CD14-positive monocyte (primary cell): ENCODE measurements around the gene AGPAT2. TPM values are rescaled to one million over a fixed set of nuclear protein-coding genes. Genes with fewer than 3 reads are reported as not detected.

Experiments used
- DNase-seq, 3 donors: peaks; one replicate each; pipeline ENCODE4 v3.0.0-alpha.2; 2011 to 2022
- H2AFZ ChIP-seq: 2 replicates; pipeline ENCODE4 v1.6.0; 2012; ENCODE audit warnings: mild to moderate bottlenecking, low read depth, low read length, inconsistent platforms; ENCODE audit not compliant: insufficient read depth, poor library complexity, severe bottlenecking
- H3K27ac ChIP-seq, 2 donors: 1 replicate in 1 of 2; 2 replicates in 1 of 2; pipeline ENCODE4 v1.5.1; 2012 to 2013; ENCODE audit warnings: low read length in 2 of 2, control low read depth in 1 of 2, inconsistent platforms in 1 of 2, low read depth in 1 of 2, mild to moderate bottlenecking in 1 of 2
- H3K27me3 ChIP-seq, 2 donors: one replicate each; pipeline versions ENCODE4 v1.6.0 to v1.6.1; 2011 to 2013; ENCODE audit warnings: low read length in 2 of 2; ENCODE audit not compliant: control insufficient read depth in 2 of 2, insufficient read depth in 2 of 2
- H3K36me3 ChIP-seq, 2 donors: replicated peaks in 1 of 2; 1 replicate in 1 of 2; 2 replicates in 1 of 2; pipeline versions ENCODE4 v1.5.1 to v1.6.1; 2012 to 2013; ENCODE audit warnings: low read length in 2 of 2, control low read depth in 1 of 2, inconsistent platforms in 1 of 2, mild to moderate bottlenecking in 1 of 2; ENCODE audit not compliant: insufficient read depth in 2 of 2, control insufficient read depth in 1 of 2
- H3K4me1 ChIP-seq, 2 donors: 1 replicate in 1 of 2; 2 replicates in 1 of 2; pipeline versions ENCODE4 v1.5.1 to v1.6.1; 2012 to 2013; ENCODE audit warnings: low read length in 2 of 2, control low read depth in 1 of 2, inconsistent platforms in 1 of 2, mild to moderate bottlenecking in 1 of 2, moderate library complexity in 1 of 2; ENCODE audit not compliant: insufficient read depth in 2 of 2, control insufficient read depth in 1 of 2
- H3K4me2 ChIP-seq: replicated peaks from 2 replicates; pipeline ENCODE3; 2012; ENCODE audit warnings: low read length, moderate library complexity, mild to moderate bottlenecking; ENCODE audit not compliant: poor library complexity, severe bottlenecking; ENCODE audit errors: extremely low read depth
- H3K4me3 ChIP-seq, 3 experiments: fragments of 200-600 bp in 1 of 3; sonication (generic) in 1 of 3; replicated peaks in 1 of 3; 1 replicate in 2 of 3; 2 replicates in 1 of 3; pipeline ENCODE4 v1.5.1; 2011 to 2013; ENCODE audit warnings: low read length in 3 of 3, mild to moderate bottlenecking in 3 of 3, control low read depth in 2 of 3, low read depth in 2 of 3, inconsistent platforms in 1 of 3, moderate library complexity in 1 of 3
- H3K79me2 ChIP-seq: 2 replicates; pipeline ENCODE4 v1.6.0; 2012; ENCODE audit warnings: mild to moderate bottlenecking, control low read depth, inconsistent platforms, low read length, moderate library complexity; ENCODE audit not compliant: insufficient read depth
- H3K9ac ChIP-seq: 2 replicates; pipeline ENCODE4 v1.6.0; 2017; ENCODE audit warnings: low read length, mild to moderate bottlenecking; ENCODE audit not compliant: insufficient read depth, poor library complexity, severe bottlenecking
- H3K9me3 ChIP-seq, 2 donors: replicated peaks in 1 of 2; 1 replicate in 1 of 2; 2 replicates in 1 of 2; pipeline versions ENCODE4 v1.5.1 to v1.6.1; 2012 to 2013; ENCODE audit warnings: low read length in 2 of 2, control low read depth in 1 of 2; ENCODE audit not compliant: control insufficient read depth in 1 of 2, insufficient read depth in 1 of 2
- H4K20me1 ChIP-seq: 2 replicates; pipeline ENCODE4 v1.6.0; 2012; ENCODE audit warnings: mild to moderate bottlenecking, low read length, control low read depth, moderate library complexity; ENCODE audit not compliant: insufficient read depth
- H3K27ac Mint-ChIP-seq, 7 donors: one replicate each; pipeline ENCODE4 v1.8.0; 2020; ENCODE audit warnings: mild to moderate bottlenecking in 7 of 7, mixed read lengths in 7 of 7, moderate library complexity in 6 of 7, inconsistent platforms in 2 of 7
- H3K27me3 Mint-ChIP-seq, 3 donors: one replicate each; pipeline ENCODE4 v1.8.0; 2021 to 2022; ENCODE audit warnings: low read depth in 3 of 3, mild to moderate bottlenecking in 3 of 3, mixed read lengths in 3 of 3, moderate library complexity in 3 of 3, inconsistent platforms in 1 of 3
- H3K36me3 Mint-ChIP-seq, 2 donors: one replicate each; pipeline ENCODE4 v1.8.0; 2020; ENCODE audit warnings: mixed read lengths in 2 of 2, inconsistent platforms in 1 of 2, mild to moderate bottlenecking in 1 of 2
- H3K4me1 Mint-ChIP-seq: one replicate; pipeline ENCODE4 v1.8.0; 2020; ENCODE audit warnings: mild to moderate bottlenecking, mixed read lengths
- H3K4me3 Mint-ChIP-seq, 2 donors: one replicate each; pipeline ENCODE4 v1.8.0; 2020; ENCODE audit warnings: mild to moderate bottlenecking in 2 of 2, mixed read lengths in 2 of 2, moderate library complexity in 1 of 2
- H3K9me3 Mint-ChIP-seq, 7 donors: one replicate each; pipeline ENCODE4 v1.8.0; 2020 to 2022; ENCODE audit warnings: mixed read lengths in 7 of 7, mild to moderate bottlenecking in 6 of 7, moderate library complexity in 6 of 7, inconsistent platforms in 2 of 7
- WGBS: methylation state at CpG from one replicate; pipeline ENCODE4 v1.1.5; 2013; ENCODE audit warnings: missing lambda C conversion rate; ENCODE audit not compliant: insufficient coverage; 5-methylcytosine and 5-hydroxymethylcytosine counted together
- intact Hi-C, 2 donors: fragments of 100-400 bp; cut with micrococcal nuclease; formaldehyde crosslinking; loops; one replicate each; pipeline versions ENCODE4 v1.15.0 to v1.15.1; 2023
- polyA plus RNA-seq, 3 donors: library from polyadenylated mRNA; depleted of rRNA in 1 of 3; unstranded in 2 of 3; stranded (reverse) in 1 of 3; fragments of 300-500 nt in 2 of 3; fragments of >200 nt in 1 of 3; fragmentation: Illumina TruSeq in 2 of 3; gene quantifications; 1 replicate in 2 of 3; 2 replicates in 1 of 3; pipeline ENCODE4 v1.2.3, GENCODE V29; 2012 to 2021
- TF ChIP-seq, protein P1 (sequence below): fragments of 200-600 bp; IDR thresholded peaks from one replicate; pipeline ENCODE4 v1.8.0; 2022; ENCODE audit warnings: antibody characterized with exemption, mild to moderate bottlenecking

Gene AGPAT2
- polyA plus RNA-seq, 3 donors = 80.1 to 139 (median 116) TPM

DNA sequence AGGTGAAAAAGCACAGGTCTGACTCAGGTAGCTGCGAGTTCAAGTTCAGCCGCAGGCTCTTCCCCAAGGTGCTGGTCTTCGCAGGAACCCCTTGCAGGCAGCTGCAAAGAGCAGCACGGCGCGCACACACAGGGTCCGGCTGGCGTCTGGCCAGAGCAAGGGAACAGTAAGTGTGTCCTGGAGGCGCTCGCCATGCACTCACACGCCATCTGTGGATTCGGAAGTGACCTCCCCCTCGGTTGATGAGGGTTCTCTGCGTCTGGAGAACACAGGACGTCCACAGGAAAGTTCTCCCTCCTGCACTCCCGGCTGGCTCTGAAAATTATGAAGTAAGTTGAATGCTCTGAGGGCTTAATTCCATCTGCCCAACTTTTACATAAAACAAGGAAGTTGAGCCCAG is 38.5 kb downstream of the AGPAT2 start:
- no peaks in the 10 kb centered on the region for H4K20me1 ChIP-seq
- H3K27me3 ChIP-seq = peaks cover 0 to 24% of the 10 kb centered on the region in 2 donors
- H3K4me3 Mint-ChIP-seq = peak overlapping the region; percentile 49 to 89
- H3K9me3 ChIP-seq = no peaks in the 10 kb centered on the region
- peaks cover 53 to 55% of the 10 kb centered on the region in 2 donors for H3K4me1 ChIP-seq
- DNase-seq = peak in 2 of 3 donors; percentile 36 to 48
- peak overlapping the region in 1 of 3 experiments; percentile 39 for H3K4me3 ChIP-seq
- no peaks in the 10 kb centered on the region for H3K36me3 ChIP-seq
- TF ChIP-seq, protein P1, sequence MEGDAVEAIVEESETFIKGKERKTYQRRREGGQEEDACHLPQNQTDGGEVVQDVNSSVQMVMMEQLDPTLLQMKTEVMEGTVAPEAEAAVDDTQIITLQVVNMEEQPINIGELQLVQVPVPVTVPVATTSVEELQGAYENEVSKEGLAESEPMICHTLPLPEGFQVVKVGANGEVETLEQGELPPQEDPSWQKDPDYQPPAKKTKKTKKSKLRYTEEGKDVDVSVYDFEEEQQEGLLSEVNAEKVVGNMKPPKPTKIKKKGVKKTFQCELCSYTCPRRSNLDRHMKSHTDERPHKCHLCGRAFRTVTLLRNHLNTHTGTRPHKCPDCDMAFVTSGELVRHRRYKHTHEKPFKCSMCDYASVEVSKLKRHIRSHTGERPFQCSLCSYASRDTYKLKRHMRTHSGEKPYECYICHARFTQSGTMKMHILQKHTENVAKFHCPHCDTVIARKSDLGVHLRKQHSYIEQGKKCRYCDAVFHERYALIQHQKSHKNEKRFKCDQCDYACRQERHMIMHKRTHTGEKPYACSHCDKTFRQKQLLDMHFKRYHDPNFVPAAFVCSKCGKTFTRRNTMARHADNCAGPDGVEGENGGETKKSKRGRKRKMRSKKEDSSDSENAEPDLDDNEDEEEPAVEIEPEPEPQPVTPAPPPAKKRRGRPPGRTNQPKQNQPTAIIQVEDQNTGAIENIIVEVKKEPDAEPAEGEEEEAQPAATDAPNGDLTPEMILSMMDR = no peak
- intact Hi-C loops = loop anchor here in 1 of 2 donors (5.0 kb wide), 1 partner anchor 49 kb away; no protein-coding TSS in a partner anchor
- peaks cover 2% of the 10 kb centered on the region in 2 donors for H3K36me3 Mint-ChIP-seq
- peak overlapping the region in 2 of 7 donors; percentile 38 to 62 for H3K27ac Mint-ChIP-seq
- peak overlapping the region; percentile 21 for H2AFZ ChIP-seq
- no peak overlapping the region for H3K27ac ChIP-seq
- H3K27me3 Mint-ChIP-seq = peaks cover 15 to 50% (median 40%) of the 10 kb centered on the region in 3 donors
- peak overlapping the region; percentile 51 for H3K4me2 ChIP-seq
- WGBS = 0% methylated on average over 8 of the region's 16 CpGs
- no peak overlapping the region for H3K9ac ChIP-seq
- peaks cover 42% of the 10 kb centered on the region for H3K4me1 Mint-ChIP-seq
- peaks cover 0 to 2% (median 0%) of the 10 kb centered on the region in 7 donors for H3K9me3 Mint-ChIP-seq
- no peaks in the 10 kb centered on the region for H3K79me2 ChIP-seq

DNA sequence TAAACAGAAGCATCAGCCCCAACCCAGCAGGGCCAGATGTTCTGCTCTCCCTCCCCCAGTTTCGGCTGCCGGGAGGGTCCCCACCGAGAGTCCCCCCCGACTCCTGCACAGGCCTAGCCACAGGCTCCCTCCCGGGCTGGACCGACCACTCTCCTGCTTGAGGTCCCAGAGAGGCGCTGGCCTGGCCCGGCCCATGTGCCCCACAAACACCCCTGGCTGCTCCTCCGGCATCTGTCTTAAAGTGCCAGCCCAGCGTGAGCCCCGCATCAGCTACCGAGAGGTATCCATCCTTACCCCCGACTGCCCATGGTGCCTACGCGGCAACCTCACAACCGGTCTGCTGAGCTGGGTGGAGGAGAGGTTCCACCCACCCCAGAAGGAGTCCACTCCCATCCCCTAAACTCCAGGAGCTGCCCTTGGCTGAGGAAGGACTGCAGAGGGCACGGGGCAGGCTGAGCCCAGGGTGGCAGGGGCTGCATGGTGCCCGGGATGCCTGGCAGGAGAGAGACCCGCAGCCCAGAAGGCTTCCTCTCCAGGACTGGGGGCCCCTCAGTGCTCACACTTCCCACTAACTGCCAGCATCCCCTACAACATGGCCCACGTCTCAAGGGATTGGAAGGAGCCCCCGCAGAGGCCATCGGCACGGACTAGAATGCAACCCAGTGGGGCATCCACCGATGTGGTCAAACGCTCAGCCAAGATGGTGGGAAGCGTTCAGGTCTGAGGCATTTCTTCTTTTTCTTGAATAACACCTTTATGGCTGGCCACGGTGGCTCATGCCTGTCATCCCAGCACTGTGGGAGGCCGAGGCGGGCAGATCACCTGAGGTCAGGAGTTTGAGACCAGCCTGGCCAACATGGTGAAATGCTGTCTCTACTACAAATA is 40.2 kb downstream of the AGPAT2 start:
- WGBS = 24% methylated on average over 21 of the region's 29 CpGs
- Histone ChIP-seq H3K9ac (no peak overlapping the region), H3K9me3 (peaks cover 0 to 6% of the 10 kb centered on the region in 2 donors), H3K36me3 (no peaks in the 10 kb centered on the region), H3K79me2 (no peaks in the 10 kb centered on the region), H4K20me1 (no peaks in the 10 kb centered on the region), H2AFZ (peak overlapping the region; percentile 82), H3K27ac (no peak overlapping the region), H3K4me2 (peak overlapping the region; percentile 73), H3K4me3 (peak overlapping the region in 1 of 3 experiments; percentile 62), H3K4me1 (peaks cover 57 to 61% of the 10 kb centered on the region in 2 donors), H3K27me3 (peaks cover 0 to 20% of the 10 kb centered on the region in 2 donors)
- Mint-ChIP-seq H3K4me1 (peaks cover 48% of the 10 kb centered on the region), H3K4me3 (peak overlapping the region in 1 of 2 donors; percentile 81), H3K27ac (peak overlapping the region in 2 of 7 donors; percentile 24 to 56), H3K36me3 (peaks cover 2% of the 10 kb centered on the region in 2 donors), H3K9me3 (peaks cover 0 to 7% (median 6%) of the 10 kb centered on the region in 7 donors), H3K27me3 (peaks cover 18 to 54% (median 43%) of the 10 kb centered on the region in 3 donors)
- TF ChIP-seq, protein P1 = no peak
- intact Hi-C loops = loop anchor here in 1 of 2 donors (5.0 kb wide), 1 partner anchor 50 kb away; no protein-coding TSS in a partner anchor
- no peak for DNase-seq
